ENCODE measurements around the gene NHS.

The NHS gene

GRCh38 chrX:17622331-17622730 lies 247.3 kb downstream of the NHS start:
- no peak for DNase-seq (ENCODE audit: low spot score)

DNA sequence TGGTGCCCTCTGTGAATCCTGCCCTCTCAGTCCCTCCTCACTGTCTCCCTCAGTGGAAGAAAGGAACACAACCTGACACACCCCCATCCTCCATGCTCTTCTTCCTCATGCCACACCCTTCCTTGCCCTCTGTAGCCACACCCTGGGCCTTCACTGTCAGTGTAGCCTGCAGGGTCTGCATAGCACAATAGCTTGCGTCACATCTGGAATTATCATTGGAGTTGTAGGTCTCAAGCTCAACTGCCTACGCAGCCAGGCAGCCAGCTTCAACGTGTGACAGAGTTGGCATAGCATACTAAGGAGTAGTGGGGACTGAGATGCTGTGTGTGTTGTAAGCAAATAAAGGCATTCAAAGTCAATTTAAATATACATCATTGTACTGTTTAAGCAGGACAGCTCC lies 248.8 kb downstream of the NHS start:
- DNase-seq (ENCODE audit: low spot score), result no peak

DNA sequence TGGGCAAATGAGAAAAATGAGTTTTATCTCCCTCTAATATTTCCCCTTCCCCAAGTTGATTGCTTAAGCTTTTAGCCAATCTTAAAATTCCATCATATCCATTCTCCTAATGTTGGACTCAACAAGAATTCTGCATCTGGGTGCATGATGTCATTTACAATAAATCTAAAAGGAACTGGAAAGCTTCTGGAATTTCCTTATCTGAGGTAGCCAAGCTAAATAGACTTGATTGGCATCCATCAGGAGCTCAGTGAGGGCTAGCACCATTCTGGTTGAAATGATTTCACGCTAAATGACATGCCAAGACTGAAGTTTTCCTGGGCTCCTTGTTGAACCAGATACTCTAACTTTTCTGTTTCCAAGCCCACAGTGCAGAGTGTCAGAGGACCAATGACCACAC lies 252.0 kb downstream of the NHS start:
- DNase-seq (ENCODE audit: low spot score), result no peak

GRCh38 chrX:17628976-17629375 lies 254.0 kb downstream of the NHS start:
- no peak for DNase-seq (ENCODE audit: low spot score)

- no peak for DNase-seq (ENCODE audit: low spot score)
These were observed 254.5 kb downstream of the NHS start for GRCh38 chrX:17629519-17629918.

DNA sequence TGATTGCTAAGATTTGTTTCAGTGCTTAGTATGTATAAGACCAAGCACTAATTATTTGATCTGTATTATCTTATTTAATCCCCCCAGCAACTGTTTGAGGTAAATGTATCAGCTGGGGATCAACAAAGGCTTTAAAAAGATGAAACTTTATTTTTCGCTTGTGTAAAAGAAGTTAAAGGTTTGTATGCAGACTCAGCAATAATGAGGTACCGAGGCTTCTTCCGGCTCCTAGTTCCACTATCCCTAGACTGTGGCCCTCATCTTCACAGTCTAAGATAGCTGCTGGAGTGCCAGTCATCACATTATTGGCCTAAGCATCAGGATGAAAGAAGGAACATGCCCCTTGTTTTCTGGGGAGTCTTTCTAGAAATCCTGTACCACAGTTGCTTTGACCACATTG lies 256.6 kb downstream of the NHS start:
- DNase-seq (ENCODE audit: low spot score), result no peak

- DNase-seq (ENCODE audit: low spot score), result no peak
These were observed 257.9 kb downstream of the NHS start for GRCh38 chrX:17632942-17633341.

GRCh38 chrX:17633546-17633945 lies 258.5 kb downstream of the NHS start:
- no peak for DNase-seq (ENCODE audit: low spot score)

DNA sequence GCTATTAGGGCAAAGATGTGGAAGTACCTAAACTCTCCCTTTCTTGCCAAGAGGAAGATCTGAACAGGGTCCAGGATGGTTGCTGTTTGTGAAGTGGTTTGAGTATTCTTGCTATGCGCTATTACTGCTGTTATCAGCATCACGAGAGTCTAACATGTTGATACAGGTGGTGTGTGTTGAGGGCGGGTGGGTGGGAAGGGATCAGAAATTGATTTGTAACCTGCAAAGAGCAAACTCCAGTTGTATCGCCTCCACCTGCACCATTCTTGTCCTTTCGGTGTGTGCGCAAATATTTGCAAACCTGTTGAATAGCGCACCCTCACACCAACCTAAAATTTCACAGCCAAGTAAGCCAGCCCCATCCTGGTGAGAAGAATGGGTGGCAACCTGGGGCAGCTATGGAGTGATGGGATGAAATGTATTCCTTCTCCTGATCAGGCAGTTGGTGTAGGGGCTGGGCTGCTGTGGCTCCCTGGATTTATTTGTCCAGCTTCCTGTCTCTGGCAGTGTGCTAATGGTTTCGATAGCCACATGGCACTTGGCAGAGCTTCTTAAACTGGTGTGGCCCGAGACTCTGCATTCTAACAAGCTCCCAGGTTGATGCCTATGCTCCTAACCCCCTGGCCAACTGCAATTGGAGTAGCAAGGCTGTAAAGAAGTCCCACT lies 259.7 kb downstream of the NHS start:
- no peak for DNase-seq (ENCODE audit: low spot score)

GRCh38 chrX:17635231-17635630 lies 260.2 kb downstream of the NHS start:
- DNase-seq (ENCODE audit: low spot score), result no peak

DNA sequence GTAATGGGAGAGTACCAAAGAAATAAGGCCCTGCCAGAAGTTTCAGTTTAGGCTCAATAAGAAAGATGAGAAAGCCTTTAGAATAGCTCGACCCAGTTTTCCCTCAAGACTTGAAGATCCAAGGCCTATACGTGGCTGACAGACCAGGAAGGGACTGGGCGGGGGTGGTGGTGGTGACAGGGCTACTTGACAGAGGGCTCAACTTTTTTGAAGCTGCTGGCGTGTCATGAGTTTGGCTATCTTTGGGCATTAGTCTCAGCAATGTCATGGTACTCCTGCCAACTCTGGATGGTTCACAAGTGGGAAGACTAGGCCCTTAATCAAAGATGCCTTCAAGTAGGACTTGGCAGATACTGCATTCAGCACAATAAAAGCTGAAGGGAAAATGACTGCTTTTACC lies 262.2 kb downstream of the NHS start:
- DNase-seq (ENCODE audit: low spot score), result no peak

GRCh38 chrX:17638731-17639130 lies 263.7 kb downstream of the NHS start:
- no peak for DNase-seq (ENCODE audit: low spot score)

GRCh38 chrX:17642891-17643290 lies 267.9 kb downstream of the NHS start:
- no peak for DNase-seq (ENCODE audit: low spot score)

- DNase-seq (ENCODE audit: low spot score), result no peak
These were observed 268.5 kb downstream of the NHS start for GRCh38 chrX:17643528-17643927.

DNA sequence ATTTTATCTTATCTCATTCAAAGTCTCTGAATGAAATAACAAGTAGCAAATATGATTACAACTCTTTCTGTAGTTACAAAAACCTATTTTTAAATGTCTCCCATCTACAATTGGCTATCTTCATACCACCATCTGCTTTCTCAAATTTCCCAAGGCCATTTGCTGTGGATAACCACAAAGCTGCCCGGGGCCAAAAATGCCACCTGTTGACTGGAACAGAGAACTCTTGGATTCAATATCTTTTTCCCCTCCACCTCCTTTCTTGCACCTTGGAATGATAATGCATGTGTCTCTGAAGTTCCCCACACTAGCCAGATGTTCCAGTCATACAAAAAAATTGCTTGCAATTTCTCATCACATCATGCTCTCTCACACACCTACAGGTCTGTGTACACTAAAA lies 269.0 kb downstream of the NHS start:
- no peak for DNase-seq (ENCODE audit: low spot score)

GRCh38 chrX:17654116-17654515 lies 279.1 kb downstream of the NHS start:
- DNase-seq (ENCODE audit: low spot score), result no peak

DNA sequence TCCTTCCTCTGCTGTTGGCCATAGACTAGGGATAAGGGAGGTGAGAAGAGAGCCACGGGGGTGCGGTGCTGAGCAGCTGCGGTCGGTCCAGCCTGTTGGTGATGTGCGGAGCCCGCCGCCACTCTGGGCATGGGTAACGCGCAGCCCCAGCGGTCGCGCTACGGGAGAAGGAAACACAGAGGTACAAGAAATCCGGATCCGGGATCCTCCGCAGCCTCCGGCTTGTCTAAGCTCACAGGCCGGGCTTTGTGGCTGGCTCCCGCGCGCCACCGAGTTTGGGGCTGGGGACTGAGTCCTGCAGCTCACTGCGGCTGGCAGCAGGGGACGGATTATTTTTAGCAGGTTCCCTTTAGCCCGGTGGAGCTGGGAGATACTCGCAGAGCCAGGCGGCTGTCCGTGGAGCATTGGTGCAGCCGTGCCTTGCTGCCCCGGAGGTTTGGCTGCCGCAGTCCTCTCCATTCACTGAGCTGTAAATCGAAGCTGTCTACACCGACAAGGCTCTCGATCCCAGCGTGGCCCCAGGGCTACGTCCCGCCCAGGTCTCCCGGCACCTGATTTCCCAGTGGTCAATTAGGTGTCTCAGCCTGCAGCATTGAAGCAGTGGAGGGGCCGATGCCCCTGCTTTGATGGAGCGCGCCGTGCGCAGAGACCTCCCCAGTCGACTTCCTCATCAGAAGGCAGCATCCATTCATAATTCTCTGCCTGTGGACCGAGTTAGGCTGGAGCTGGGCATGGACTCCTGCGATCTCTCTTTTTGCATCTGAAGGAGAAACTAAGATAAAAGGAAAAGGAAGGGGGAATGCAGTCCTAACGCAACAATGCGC lies 280.4 kb downstream of the NHS start:
- no peak for DNase-seq (ENCODE audit: low spot score)

GRCh38 chrX:17656035-17656418 lies 281.0 kb downstream of the NHS start:
- DNase-seq (ENCODE audit: low spot score), result no peak

- no peak for DNase-seq (ENCODE audit: low spot score)
These were observed 281.6 kb downstream of the NHS start for GRCh38 chrX:17656556-17656955.

GRCh38 chrX:17662391-17662790 lies 287.4 kb downstream of the NHS start:
- no peak for DNase-seq (ENCODE audit: low spot score)

GRCh38 chrX:17668929-17669328 lies 293.9 kb downstream of the NHS start:
- DNase-seq (ENCODE audit: low spot score), result no peak

- no peak for DNase-seq (ENCODE audit: low spot score)
These were observed 294.5 kb downstream of the NHS start for GRCh38 chrX:17669458-17669857.

DNA sequence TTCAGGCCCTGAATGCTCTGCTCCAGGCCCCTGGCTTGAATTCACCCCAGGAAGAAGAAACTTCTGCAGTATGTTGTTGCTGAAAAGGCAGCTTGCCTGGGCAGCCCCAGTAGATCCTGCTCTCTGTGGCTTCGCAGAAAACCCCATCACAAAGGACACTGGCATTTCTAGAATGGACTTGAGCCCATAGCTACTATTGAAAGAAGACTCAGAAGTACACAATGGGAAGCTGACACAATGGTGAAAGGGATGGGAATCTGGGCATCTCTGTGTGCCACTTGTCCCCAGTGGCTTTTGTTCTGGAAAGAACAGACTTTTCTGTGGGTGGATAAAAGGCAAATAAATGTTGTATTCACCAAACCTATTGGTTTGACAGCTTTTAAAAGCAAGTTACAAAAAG lies 294.9 kb downstream of the NHS start:
- no peak for DNase-seq (ENCODE audit: low spot score)

GRCh38 chrX:17670874-17671273 lies 295.9 kb downstream of the NHS start:
- DNase-seq (ENCODE audit: low spot score), result no peak
